Cardiac fibroblast (primary cell): Measurements from ENCODE around the gene HSPG2.
A peak's percentile ranks its signal among the peaks of the same experiment; 100 is the strongest.

Experiments used
- DNase-seq, 2 donors: peaks; one replicate each; pipeline versions ENCODE4 v3.0.0 to v3.0.0-alpha.2; 2010; ENCODE audit warnings: low read depth in 2 of 2
- H3K4me3 ChIP-seq, 2 donors: replicated peaks in 1 of 2; 1 replicate in 1 of 2; 2 replicates in 1 of 2; pipeline ENCODE4 v1.5.1; 2011; ENCODE audit warnings: low read depth in 2 of 2, low read length in 2 of 2, mild to moderate bottlenecking in 2 of 2, moderate library complexity in 1 of 2
- TF ChIP-seq, protein P1 (sequence below): IDR thresholded peaks from one replicate; pipeline ENCODE4 v1.5.1; 2011; ENCODE audit warnings: low read depth, mild to moderate bottlenecking, low read length, inconsistent platforms

HSPG2 gene

DNA sequence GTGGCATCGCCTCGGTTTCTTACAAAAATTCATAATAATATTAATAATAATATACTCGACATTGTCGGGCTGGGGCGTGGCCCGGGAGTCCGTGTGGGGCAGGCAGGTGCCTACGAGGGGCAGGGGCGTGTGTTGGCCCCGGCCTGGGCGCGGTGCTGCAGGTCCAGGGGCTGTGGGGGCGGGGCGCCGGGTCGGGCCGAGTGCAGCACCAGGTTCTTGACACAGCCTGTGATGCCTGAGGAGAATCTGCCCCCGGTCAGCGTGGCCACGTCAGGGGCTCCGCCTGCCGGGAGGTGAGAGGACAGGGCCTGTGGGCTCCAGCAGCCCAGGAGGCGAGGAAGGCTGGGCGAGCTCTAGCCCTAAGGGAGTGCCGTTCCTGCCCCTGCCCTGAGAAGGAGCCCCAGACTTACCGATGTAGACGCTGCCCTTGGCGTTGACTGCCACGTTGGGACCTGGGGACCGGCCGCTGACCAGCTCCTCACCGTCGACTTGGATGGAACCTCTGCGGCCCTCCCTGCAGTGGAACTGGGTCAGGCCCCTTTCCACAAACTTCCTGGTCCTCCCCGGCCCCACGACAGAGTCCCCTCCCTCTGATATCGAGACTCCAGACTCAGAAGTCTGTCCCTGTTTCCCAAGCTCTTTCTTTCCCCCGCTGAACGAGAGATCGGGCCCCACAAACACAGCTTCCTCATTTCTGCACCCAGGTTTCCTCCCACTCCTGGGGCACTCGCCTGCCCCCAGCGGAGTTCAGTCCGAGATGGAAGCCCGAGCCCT lies 113.7 kb downstream of the HSPG2 start:
- H3K4me3 ChIP-seq: no peak overlapping the region
- TF ChIP-seq, protein P1, sequence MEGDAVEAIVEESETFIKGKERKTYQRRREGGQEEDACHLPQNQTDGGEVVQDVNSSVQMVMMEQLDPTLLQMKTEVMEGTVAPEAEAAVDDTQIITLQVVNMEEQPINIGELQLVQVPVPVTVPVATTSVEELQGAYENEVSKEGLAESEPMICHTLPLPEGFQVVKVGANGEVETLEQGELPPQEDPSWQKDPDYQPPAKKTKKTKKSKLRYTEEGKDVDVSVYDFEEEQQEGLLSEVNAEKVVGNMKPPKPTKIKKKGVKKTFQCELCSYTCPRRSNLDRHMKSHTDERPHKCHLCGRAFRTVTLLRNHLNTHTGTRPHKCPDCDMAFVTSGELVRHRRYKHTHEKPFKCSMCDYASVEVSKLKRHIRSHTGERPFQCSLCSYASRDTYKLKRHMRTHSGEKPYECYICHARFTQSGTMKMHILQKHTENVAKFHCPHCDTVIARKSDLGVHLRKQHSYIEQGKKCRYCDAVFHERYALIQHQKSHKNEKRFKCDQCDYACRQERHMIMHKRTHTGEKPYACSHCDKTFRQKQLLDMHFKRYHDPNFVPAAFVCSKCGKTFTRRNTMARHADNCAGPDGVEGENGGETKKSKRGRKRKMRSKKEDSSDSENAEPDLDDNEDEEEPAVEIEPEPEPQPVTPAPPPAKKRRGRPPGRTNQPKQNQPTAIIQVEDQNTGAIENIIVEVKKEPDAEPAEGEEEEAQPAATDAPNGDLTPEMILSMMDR: no peak
- no peak for DNase-seq

DNA sequence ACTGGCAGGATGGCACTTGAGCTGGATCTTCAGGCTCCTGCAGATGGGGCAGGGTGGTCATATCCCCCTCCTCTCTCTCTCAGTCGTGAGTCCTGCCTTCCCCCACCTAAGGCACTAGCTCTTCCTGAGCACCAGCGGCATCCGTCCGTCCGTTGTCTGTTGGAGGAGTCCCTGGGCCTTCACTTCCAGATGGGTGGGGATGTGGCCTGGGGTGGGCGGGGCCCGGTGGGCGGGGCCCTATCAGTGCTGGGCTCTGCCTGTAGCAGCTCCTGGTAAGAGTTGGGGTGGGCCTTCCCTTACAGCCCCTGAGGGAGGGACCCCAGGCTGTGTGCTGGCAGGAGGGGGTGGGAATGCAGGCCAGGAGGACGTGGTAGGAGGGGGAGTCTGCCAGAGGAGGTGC lies 114.8 kb downstream of the HSPG2 start:
- no peak for DNase-seq
- TF ChIP-seq, protein P1: no peak
- H3K4me3 ChIP-seq: no peak overlapping the region

DNA sequence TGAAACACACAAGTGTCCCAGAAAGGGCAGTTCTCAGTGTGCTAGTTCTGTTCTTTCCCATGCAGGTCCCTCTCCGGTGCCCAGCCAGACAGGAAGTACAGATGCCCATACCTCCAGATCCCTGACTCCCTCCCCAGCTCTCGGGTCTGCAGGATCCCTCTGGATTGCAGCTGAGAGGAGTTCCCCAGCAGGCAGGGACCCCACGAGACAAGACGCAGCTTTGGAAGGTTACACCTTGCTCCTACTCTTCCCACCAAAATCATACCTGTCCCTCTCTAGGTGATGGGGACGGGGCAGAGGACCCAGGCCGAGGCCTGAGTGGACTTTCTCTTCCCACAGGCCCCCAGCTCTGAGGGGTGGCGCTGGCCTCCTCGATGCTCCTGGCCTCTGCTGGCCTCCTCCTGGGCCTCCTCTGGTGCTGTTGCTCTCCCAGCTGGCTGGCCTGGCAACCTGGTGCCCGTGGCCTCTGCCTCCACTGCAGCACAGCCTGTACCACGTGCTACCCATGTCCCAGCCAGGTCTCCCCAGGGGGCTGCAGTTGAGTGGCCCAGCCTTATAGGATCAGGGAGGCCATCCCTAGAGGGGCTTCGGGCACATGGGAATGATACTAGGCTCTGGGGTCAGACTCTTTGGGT lies 115.6 kb downstream of the HSPG2 start:
- TF ChIP-seq, protein P1: no peak
- no peak for DNase-seq
- H3K4me3 ChIP-seq: no peak overlapping the region

DNA sequence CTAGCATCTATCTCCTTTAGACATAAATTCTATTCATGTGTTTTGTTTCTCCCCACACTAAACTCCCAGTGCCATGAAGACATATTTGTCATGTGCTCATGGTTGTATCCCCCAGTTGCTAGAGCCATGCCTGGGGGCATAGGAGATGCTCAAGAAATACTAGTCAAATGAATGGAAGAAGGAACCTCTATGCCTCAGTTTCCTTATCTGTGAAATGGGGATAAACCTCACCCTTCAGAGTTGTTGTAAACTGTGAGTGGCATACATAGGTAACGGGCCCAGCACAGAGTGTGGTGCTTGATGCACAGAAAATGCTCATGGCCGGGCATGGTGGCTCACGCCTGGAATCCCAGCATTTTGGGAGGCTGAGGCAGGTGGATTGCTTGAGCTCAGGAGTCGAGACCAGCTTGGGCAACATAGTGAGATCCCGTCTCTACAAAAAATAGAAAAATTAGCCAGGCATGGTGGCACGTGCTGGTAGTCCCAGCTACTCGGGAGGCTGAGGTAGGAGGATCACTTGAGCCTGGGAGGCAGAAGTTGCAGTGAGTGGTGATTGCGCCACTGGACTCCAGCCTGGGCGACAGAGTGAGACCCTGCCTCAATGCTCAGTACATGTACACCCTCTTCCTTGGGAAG lies 116.4 kb downstream of the HSPG2 start:
- TF ChIP-seq, protein P1: no peak
- no peak overlapping the region for H3K4me3 ChIP-seq
- DNase-seq: no peak

DNA sequence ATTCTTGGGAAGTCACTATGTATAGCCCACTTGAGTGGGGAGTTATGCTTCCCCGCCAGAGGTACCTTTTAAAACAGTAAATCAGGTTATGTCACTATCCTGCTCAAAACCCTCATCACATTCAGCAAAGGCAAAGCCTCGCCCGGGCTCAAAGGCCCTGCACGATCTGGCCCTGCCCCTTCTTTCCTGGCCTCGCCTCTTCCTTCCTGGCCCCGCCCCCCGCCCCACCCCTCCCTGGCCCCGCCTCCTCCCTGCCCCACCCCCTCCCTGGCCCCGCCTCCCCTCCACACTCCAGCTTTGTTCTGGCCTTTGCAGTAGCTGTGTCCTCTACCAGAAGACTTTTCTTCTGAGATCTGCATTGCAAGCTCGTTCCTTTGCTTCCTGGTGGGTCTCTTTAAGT lies 118.5 kb downstream of the HSPG2 start:
- TF ChIP-seq, protein P1: no peak
- no peak overlapping the region for H3K4me3 ChIP-seq
- DNase-seq: peak; percentile 34 to 49

DNA sequence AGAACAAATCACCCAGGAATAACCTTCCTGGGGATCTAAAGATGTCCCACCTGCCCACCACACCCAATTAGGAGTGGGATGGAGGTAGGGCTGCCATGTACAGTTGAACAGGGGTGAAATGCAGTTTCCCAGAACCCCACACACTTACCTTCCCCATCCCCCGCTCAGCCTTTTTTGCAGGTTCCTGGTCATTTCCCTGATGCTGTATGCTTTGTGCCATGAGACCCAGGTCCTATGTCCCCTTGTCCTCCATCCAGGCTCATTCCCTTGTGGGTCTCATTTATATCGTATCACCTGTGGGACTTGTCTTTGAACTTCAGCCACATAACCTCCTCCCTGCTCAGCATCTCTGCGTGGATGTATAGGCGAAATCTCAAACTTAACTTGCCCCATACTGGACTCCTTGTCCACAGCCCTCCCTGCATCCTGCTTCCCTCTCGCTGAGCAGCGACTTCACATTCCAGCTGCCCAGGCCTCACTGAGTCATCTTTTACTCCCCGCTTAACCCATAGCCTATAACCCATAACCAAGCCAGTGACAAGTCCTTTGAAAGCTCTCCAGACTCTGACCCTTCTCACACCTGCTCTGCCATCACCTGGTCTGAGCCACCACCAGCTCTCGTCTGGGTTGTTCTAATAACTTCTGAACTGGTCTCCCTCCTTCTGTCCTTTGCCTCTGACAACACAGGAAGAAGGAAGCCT lies 120.4 kb downstream of the HSPG2 start:
- TF ChIP-seq, protein P1: no peak
- peak; percentile 64 to 73 for DNase-seq
- no peak overlapping the region for H3K4me3 ChIP-seq
